ENCODE results near the gene GRM7.

DNA sequence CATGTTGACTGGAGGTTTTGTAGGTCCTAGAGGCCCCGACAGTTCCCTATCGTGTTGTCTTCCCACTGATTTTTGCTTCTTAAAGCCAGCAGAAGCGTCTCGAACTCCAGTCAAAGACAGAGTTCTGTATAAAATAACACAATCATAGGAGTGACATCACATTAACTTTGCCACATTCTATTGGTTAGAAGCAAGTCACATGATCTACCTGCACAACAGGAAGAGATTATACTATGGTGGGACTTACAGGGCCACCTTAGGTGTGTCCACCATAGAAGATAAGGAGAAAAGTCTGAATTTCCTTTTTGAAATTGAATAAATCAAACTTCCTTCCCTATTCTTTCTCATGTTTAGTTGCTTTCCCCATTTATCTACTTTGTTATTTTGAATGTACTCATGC, 365.5 kb downstream of the GRM7 start:
- TF ChIP-seq, protein P1, sequence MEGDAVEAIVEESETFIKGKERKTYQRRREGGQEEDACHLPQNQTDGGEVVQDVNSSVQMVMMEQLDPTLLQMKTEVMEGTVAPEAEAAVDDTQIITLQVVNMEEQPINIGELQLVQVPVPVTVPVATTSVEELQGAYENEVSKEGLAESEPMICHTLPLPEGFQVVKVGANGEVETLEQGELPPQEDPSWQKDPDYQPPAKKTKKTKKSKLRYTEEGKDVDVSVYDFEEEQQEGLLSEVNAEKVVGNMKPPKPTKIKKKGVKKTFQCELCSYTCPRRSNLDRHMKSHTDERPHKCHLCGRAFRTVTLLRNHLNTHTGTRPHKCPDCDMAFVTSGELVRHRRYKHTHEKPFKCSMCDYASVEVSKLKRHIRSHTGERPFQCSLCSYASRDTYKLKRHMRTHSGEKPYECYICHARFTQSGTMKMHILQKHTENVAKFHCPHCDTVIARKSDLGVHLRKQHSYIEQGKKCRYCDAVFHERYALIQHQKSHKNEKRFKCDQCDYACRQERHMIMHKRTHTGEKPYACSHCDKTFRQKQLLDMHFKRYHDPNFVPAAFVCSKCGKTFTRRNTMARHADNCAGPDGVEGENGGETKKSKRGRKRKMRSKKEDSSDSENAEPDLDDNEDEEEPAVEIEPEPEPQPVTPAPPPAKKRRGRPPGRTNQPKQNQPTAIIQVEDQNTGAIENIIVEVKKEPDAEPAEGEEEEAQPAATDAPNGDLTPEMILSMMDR (conservative IDR thresholded peaks at IDR 0.05 in 1 of 2, IDR thresholded peaks at IDR 0.05 in 1 of 2; ENCODE audit: low read depth in 1 of 2, low read length in 2 of 2) = no peak
- no peak for TF ChIP-seq EZH2 (IDR thresholded peaks at IDR 0.05; ENCODE audit: low read length, missing control alignments)
